Medulla oblongata (tissue), 1 donor: ENCODE measurements around the gene TEX9.
A peak's percentile ranks its signal among the peaks of the same experiment; 100 is the strongest.
"Not testable (repeated sequence)": the region's sequence is repeated elsewhere in the genome, so short reads cannot be mapped to it uniquely, and the experiment has no call there.

Source experiments
- DNase-seq: peaks from one replicate; pipeline ENCODE4 v3.0.0-alpha.2; 2015; ENCODE audit errors: extremely low spot score

The TEX9 gene

DNA sequence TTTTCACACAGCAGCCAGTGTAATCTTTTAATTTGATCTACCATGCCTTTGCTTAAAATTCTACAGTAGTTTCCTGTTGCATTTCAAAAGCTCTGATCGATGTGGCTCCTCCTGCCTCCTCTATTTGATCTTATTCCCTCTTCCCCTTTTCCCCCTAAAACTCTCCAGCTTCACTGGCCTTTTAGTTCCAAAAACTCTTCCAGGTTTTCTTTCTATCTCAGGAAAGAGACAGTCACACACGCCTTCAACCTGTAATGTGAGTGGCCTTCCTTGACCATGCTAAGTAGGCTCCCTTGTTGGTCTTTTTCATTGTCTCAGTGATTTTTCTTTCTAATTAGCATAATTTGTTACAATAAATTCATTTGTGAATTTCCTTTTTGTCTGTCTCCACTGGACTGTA is 985 bp downstream of the TEX9 start:
- no peak for DNase-seq

DNA sequence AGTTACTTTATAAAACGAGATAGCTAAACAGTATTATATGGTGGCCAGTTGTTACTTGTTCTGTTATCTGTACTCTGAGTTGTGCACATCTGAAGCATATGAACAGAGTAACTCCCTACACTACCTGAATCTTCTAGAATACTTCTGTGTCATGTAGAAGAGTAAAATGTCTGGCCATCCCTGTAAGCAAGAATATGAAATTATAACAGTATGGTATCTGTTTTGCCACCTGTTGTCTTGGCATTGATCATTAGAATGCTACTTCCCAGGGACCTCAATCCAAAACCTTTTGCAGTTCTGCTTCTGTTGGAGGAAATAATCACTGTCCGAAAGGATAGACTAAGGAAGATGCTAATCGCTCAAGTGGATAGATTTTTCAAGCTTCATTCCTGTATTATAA is 1.9 kb downstream of the TEX9 start:
- DNase-seq: no peak

DNA sequence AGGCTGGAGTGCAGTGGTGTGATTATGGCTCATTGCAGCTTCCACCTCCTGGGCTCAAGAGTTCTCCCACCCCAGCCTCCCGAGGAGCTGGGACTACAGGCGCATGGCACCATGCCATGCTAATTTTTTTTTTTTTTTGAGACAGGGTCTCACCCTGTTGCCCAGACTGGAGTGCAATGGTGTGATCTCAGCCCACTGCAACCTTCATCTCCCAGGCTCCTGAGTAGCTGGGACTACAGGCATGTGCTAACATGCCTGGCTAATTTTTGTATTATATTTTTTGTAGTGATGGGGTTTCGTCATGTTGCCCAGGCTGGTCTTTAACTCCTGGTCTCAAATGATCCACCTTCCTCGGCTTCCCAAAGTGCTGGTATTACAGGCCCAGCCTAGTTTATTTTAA is 4.0 kb downstream of the TEX9 start:
- DNase-seq: no peak

DNA sequence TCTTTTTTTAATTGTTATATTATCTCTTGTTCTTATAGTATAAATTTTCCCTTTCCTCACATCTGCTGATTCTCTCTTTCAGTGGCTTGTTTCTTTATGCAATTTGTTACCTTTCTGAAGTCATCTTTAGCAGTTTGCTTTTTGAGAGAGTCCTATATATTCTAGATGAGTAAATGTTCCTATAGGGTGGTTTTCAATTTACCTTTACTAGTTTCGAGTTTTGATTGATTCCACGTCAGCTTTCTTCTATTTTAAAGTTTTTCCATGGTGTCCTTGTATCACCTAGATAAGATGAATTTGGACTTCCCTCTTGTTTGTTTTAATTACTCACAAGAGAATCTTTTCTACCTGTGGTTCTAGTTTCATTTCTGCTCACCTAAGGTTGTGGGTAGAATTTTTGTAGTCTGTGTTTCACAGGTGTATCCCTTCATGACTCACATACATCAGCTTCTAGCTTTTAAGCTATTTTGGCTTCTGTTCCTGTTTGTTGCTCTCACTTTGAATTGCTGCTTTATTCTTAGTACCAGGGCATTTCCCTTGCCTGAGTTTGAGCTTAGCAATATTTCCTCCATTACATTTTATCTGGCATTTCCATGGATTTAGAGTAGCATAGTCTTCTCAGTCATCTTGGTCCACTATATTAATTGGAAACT is 6.4 kb downstream of the TEX9 start:
- no peak for DNase-seq

DNA sequence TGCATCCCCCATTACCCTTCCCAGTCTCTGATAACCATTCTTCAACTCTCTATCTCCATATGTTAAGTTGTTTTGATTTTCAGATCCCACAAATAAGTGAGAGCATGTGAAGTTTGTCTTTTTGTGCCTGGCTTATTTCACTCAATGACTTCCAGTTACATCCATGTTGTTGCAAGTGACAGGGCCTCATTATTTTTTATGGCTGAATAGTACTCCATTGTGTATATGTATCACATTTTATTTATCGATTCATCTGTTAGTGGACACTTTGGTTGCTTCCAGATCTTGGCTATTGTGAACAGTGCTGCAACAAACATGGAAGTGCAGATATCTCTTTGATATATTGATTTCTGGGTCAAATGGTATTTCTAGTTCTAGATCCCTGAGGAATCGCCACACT is 9.5 kb downstream of the TEX9 start:
- DNase-seq: not testable (repeated sequence)

DNA sequence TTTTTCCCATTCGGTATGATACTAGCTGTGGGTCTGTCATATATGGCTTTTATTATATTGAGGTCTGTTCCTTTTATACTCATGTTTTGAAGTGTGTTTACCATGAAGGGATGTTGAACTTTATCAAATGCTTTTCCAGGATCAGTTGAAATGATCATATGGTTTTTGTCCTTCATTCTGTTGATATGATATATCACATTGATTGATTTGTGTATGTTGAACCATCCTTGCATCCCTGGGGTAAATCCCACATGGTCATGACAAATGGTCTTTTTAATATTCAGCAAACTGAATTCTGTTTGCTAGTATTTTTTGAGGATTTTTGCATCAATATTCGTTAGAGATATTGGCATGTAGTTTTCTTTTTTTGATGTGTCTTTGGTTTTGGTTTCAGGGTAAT is 12.6 kb downstream of the TEX9 start:
- DNase-seq: not testable (repeated sequence)

DNA sequence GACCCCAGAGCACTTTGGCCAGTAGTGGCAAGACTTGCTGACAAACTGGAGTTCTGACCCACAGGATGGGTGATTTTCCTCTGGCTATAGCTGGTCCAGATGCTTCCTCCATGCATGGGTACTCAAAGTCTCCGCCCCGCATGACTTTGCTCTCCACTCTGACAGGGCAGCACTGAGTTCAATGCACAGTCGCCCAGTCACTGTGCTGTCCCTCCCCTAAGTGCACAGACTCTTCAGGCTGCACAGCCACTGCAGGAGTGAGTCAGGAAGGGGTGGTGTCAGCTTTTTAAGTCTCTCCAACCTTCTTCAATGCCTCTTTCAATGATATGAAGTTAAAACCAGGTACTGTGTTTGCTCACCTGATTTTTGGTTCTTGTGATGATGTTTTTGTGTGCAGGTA is 17.8 kb downstream of the TEX9 start:
- DNase-seq: no peak

DNA sequence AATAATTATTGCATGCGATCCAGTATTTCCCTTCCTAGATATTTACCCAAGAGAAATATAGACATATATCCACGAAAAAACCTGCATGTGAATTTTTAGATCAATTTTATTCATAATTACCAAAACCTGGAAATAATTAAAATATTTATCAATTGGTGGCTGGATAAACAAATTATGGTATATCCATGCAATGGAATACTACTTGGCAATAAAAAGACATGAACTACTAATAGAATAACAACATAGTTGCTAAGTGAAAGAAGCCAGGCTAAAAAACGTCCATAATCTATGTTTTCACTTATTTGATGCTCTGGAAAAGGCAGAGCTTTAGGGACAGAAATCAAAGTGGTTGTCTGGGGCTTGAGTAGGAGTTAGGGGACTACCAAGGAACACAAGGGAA is 20.7 kb downstream of the TEX9 start:
- no peak for DNase-seq

DNA sequence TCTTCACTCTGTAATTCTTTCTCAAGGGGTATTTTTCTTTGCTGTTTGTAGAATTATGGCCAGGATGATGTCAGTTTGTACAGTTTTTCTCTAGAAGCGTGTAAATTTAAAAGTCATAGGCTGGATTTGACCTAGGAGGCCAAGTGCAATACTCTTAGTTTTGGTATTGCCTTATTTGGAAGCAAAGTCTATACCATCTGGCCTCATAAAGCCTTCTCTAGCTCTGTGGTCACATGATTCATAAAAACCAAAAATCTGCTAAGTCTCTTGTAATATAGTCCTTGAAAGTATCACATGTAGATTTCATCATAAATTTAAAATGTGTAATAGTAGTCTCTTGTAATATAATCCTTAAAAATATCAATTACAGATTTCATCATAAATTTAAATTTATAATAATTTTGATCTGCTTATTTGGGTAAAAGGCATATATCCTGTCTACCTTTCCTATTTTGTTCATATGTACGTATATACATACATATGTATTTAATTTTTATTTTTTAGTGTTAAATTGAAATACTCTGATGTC is 25.6 kb downstream of the TEX9 start:
- DNase-seq: no peak

DNA sequence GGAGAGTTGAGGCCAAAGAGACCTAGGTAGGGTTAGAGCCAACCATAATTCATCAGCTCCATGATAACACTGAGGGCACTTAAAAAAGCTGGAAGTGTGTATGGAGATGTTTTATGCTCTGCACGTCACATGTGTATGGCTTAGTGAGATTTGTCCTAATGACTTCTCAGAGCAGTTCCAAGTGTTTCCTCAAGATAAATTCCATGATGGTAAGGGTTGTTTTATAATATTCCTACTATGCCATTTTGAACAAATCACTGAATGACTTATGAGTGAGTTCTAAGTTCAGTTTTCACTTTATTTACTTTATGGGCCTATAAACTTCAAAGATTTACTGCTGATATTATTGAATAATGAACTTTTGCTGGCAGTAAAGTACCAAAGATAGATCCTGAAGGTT is 28.1 kb downstream of the TEX9 start:
- DNase-seq: no peak

DNA sequence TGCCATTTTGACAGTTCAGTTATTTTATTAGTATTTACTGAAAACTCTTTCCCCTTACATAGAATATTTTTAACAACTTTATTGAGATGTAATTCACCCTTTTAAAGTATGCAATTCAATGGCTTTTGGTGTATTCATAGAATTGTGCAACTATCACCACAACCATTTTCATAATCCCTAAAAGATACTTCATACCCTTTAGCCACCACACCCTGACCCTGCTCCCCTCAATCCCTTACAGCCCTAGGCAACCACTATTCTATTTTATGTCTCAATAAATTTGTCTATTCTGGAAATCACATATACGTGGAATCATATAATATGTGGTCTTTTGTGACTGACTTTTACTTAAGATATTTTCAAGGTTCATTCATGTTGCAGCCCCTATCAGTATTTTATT is 29.7 kb downstream of the TEX9 start:
- DNase-seq: no peak

DNA sequence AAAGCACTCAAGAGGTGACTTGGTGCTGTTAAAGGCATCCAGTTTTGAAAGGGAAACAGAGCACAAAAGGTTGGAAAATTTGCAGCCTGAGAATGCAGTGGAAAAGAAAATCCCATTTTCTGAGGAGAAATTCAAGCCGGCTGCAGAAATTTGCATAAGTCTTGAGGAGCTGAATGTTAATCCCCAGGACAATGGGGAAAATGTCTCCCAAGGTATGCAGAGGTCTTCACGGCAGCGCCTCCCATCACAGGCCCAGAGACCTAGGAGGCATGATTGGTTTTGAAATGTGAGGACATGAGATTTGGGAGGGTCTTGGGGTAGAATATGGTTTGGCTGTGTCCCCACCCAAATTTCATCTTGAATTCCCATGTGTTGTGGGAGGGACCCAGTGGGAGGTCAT is 32.1 kb downstream of the TEX9 start:
- not testable (repeated sequence) for DNase-seq

DNA sequence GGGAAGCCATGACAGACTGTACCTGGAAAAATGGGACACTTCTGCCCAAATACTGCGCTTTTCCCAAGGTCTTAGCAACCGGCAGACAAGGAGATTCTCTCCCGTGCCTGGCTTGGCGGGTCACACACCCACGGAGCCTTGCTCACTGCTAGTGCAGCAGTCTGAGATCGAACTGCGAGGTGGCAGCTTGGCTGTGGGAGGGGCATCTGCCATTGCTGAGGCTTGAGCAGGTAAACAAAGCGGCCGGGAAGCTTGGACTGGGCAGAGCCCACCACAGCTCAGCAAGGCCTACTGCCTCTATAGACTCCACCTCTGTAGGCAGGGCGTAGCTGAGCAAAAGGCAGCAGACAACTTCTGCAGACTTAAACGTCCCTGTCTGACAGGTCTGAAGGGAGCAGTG is 34.0 kb downstream of the TEX9 start:
- not testable (repeated sequence) for DNase-seq

DNA sequence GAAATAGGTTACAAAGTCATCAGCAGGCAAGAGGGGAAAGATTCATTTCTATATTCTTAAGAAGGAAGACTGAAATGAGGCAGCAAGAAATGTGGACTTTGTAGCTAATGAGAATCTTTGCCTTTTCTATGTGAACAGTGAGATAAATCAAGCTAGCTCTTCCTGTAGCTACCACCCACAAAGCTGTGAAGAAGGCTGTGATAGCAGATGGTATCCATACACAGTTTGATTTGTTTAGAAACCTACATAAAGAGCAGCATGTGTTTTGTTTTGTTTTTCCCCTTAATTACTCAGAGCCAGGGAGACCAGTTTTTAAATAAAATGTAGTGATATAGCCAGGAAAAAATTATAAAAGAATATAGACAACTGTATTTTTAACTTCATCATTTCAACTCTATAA is 45.5 kb downstream of the TEX9 start:
- no peak for DNase-seq

DNA sequence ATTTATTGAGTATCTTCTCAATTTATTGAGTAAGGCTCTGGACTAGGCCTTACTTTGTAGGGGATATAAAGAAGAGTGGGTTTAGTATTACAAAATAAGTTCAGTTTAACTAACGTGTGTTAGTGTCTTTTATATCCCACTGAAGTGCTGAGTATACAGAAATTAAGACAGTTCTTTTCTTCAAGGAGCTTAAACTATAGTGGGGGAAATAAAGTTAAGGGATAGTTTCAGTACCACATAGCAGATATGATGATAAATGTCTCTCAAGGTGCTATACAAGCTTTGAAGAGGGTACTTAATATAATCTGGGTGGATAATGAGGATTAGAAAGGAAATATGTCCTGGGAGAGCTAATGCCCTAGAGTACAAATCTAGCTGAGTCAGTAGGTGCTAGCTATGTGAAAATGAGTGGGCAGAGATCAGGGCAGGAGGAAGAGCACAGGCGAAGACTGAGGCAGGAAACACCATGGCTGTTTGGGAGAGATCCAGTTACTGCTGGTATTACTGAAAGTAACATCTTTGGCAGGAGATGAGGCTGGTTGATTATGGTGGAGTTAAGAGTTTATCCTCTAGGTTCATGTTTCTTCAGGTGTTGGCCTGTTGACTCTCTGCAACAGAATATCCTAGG is 46.0 kb downstream of the TEX9 start:
- DNase-seq: no peak

DNA sequence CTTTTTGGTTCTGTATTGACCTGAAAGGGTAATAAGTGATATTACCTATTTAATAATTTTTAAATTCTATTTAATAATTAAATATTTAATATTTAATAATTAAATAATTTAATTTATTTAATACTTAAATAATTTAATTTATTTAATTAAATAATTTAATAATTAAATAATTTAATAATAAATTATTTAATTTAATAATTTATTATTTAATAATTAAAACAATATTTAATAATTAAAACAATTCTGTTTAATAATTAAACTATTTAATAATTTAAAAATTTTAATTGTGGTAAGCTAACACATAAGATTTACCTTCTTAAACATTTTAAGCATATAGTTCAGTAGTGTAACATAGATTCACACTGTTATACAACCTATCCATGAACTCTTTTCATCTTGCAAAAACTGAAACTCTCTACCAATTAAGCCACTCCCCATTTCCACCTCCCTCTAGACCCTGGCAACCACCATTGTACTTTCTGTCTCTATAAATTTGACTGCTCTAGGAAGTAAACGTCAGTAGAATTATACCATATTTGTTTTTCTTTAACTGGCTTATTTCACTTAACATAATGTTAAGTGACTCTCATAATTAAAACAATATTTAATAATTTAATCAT is 48.0 kb downstream of the TEX9 start:
- not testable (repeated sequence) for DNase-seq

DNA sequence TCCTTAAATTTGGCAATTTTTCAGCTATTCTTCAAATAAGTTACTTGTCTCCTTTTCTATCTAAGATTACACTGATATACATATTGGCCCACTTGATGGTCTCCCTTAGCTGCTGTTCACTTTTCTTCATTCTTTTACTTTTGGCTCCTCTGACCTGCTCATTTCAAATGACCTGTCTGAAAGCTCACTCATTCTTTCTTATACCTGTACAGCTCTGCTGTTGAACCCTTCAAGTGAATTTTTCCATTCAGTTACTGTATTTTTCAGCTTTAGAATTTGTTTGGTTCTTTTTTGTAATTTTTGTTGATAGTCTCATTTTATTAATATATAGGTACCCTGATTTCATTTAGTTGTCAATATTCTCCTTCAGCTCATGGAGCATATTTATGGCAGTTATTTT is 60.0 kb downstream of the TEX9 start:
- no peak for DNase-seq

DNA sequence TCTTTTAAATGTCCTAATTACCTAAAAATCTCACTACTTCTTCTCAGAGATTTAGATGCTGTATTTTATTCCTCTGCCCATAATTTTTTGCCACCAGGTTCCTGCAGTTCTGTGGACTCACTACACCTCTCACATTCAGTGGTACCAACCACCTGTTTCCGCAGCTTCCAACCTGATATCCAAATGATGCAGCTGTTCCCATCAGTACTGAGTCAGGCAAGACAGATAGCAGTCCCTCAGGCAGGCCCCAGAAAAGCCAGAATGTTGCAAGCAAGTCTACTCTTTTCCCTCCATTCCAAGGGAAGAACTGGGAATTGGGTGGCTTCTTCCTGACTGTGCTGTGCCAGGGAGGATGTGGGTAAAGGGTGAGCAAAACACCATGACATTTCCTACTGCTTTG is 60.8 kb downstream of the TEX9 start:
- no peak for DNase-seq

DNA sequence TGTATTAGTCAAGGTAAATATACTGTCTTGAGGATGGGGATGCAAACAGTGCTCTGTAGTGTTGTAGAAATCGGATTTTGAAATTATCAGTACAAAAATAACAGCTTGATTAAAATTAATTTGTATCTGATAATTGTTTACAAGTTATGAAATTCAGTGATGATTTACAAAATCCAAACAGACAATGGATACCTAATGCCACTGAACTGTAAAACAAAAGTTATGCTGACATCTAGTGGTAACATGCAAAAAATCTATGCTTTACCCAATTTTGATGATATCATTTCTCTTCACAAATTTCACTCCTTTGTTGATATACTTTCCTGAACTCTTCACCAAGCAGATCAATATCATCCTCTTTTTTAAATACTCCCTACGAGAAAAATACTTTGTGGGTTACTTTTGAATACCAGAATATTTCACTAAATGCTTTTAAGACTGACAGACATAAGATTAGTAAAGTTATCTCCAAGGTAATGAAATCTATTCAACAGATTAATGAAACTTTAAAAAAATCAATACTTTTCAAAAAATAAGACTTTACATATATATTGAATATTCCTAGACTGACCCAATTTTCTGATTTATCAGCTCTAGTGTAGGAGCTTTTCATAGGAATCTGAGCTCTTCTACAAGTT is 63.7 kb downstream of the TEX9 start:
- peak; percentile 14 for DNase-seq

DNA sequence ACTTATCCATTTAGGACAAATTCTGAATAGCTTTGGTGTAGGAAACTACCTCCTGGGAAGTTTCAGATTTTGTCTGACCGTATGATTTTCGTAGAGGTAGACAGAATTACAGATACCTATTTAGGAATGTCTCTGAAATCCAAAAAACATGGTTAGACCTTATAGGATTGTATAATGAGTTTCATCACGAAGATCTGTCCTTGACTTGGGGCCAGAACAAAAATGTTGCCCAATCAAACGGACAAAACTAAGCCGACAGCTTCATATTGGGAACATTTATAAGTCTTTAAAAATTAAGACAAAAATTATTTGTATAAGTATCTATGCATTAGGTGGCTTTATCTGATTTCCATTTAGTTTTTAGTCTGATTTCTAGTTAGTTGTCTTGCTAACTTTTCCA is 67.1 kb downstream of the TEX9 start:
- no peak for DNase-seq

DNA sequence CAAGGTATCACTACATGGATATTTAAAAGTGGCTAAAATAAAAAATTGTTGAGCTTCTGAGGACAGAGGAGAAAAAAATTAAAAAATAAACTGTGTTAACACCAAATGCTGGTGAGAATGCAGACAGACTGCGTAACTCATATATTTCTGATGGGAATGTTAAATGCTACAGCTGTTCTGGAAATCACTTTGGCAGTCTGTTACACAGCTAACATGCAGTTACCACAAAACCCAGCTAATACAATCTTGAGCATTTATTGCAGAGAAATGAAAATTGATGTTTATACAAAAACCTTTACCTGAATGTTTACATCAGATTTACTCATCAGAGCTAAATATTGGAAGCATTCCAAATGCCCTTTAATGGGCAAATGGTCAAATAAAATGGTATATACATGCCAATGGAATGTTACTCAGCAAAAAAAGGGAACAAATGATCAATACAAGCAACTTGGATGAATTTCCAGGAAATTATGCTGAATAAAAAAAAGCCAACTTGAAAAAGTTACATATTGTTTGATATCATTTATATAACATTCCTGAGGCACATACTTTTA is 75.1 kb downstream of the TEX9 start:
- no peak for DNase-seq

DNA sequence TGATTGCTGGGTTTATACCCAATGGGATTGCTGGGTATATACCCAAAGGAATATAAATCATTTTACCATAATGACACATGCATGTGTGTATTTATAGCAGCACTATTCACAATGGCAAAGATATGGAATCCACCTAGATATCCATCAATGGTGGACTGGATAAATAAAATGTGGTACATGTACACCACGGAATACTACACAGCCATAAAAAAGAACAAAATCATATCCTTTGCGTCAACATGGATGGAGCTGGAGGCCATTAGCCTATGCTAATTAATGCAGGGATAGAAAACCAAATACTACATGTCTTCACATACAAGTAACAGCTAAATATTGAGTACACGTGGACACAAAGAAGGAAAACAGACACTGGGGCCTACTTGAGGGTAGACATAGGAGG is 77.1 kb downstream of the TEX9 start:
- no peak for DNase-seq
